Measurements from ENCODE around the gene GBX2. TPM values are rescaled to one million over a fixed set of nuclear protein-coding genes. Genes with fewer than 3 reads are reported as not detected.

GBX2 gene
- total RNA-seq, 1 experiment from 2014 or later, result 5.9 TPM

DNA sequence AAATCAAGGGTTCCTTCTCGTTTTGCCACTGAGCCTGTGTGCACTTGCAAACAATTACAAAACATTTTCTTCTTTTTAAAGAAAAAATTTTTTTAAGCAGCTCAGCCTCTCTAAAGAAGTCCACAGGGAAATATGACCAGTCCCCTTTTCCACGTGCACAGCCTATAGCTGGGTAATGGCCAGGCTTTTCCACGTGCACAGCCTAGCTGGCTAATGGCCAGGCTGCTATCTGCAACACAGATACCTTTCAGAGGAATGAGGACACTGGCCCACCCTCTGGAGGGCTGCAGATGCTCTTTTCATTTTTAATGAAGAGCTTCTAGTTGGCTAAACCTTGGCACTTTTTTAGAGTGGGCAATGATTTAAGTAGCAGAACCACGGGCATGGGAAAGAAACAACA, 49.7 kb upstream of the GBX2 start:
- intact Hi-C loops (cut with micrococcal nuclease), result no loop called here
- H3K27me3 ChIP-seq (ENCODE audit: insufficient read depth, low read length), result no peaks in the 10 kb centered on the region
- RAD21 ChIA-PET (ENCODE audit: low non-redundant PET in 1 of 2, low total read pairs in 2 of 2, uncharacterized antibody in 2 of 2, unreplicated experiment in 2 of 2), result no interaction called here
- no peak overlapping the region for H3K9ac ChIP-seq (ENCODE audit: low read length)
- POLR2A ChIA-PET, result interaction anchor here (0.5 kb wide), 1 partner anchor 1527 kb away, joined by 3 read pairs; no protein-coding TSS in a partner anchor
- no peaks in the 10 kb centered on the region for H3K9me3 ChIP-seq (ENCODE audit: control insufficient read depth in 1 of 2, insufficient read depth in 1 of 2, low read depth in 1 of 2, low read length in 2 of 2)
- no peaks in the 10 kb centered on the region for H3K79me2 ChIP-seq (ENCODE audit: insufficient read depth, low read length)
- no peak overlapping the region for H3K4me3 ChIP-seq (replicated peaks in 1 of 2; ENCODE audit: low read depth in 1 of 2, low read length in 2 of 2)
- no peaks in the 10 kb centered on the region for H4K20me1 ChIP-seq (ENCODE audit: insufficient read depth)
- H3K4me2 ChIP-seq (ENCODE audit: low read length), result no peak overlapping the region
- H2AFZ ChIP-seq (ENCODE audit: low read depth, low read length, poor library complexity, severe bottlenecking), result no peak overlapping the region
- no peak overlapping the region for H3K27ac ChIP-seq (ENCODE audit: low read depth, low read length)
- DNase-seq (ENCODE audit: low read depth, low spot score) (no peak), ATAC-seq (no peak)
- H3K4me1 ChIP-seq (ENCODE audit: control insufficient read depth in 1 of 2, insufficient read depth in 2 of 2, low read length in 2 of 2), result no peaks in the 10 kb centered on the region
- H3K9me2 ChIP-seq (ENCODE audit: insufficient read depth), result no peaks in the 10 kb centered on the region
- H3K36me3 ChIP-seq (ENCODE audit: control insufficient read depth in 1 of 2, insufficient read depth in 2 of 2, low read length in 2 of 2), result peaks cover 0 to 9% of the 10 kb centered on the region in 2 experiments; a peak in 1 of 4 replicates
- no peak for TF ChIP-seq ELF1 (IDR thresholded peaks at IDR 0.05; ENCODE audit: borderline replicate concordance, low read depth)
- TF ChIP-seq, protein P1, sequence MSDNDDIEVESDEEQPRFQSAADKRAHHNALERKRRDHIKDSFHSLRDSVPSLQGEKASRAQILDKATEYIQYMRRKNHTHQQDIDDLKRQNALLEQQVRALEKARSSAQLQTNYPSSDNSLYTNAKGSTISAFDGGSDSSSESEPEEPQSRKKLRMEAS (IDR thresholded peaks at IDR 0.05), result no peak
- TF ChIP-seq EGR1 (IDR thresholded peaks at IDR 0.05; ENCODE audit: low read depth), result no peak
- no peak for TF ChIP-seq ZNF274 (IDR thresholded peaks at IDR 0.05; ENCODE audit: low read depth, low read length)
- TF ChIP-seq FOSL1 (IDR thresholded peaks at IDR 0.05; ENCODE audit: low read depth), result no peak
- no peak for TF ChIP-seq SP1 (IDR thresholded peaks at IDR 0.05; ENCODE audit: low read depth)
- no peak for TF ChIP-seq EZH2phosphoT487 (IDR thresholded peaks at IDR 0.05; ENCODE audit: borderline replicate concordance)
- TF ChIP-seq, protein P2, sequence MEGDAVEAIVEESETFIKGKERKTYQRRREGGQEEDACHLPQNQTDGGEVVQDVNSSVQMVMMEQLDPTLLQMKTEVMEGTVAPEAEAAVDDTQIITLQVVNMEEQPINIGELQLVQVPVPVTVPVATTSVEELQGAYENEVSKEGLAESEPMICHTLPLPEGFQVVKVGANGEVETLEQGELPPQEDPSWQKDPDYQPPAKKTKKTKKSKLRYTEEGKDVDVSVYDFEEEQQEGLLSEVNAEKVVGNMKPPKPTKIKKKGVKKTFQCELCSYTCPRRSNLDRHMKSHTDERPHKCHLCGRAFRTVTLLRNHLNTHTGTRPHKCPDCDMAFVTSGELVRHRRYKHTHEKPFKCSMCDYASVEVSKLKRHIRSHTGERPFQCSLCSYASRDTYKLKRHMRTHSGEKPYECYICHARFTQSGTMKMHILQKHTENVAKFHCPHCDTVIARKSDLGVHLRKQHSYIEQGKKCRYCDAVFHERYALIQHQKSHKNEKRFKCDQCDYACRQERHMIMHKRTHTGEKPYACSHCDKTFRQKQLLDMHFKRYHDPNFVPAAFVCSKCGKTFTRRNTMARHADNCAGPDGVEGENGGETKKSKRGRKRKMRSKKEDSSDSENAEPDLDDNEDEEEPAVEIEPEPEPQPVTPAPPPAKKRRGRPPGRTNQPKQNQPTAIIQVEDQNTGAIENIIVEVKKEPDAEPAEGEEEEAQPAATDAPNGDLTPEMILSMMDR (IDR thresholded peaks at IDR 0.05 in 2 of 3, conservative IDR thresholded peaks at IDR 0.05 in 1 of 3; ENCODE audit: borderline replicate concordance in 1 of 3, insufficient read depth in 1 of 3, low read depth in 2 of 3, low read length in 2 of 3), result no peak
- CTCF ChIA-PET, result interaction anchor here (2.0 kb wide), 1 partner anchor 8 kb away, joined by 9 read pairs; no protein-coding TSS in a partner anchor
- BruUV-seq (replicated peaks), result no TSS peak

DNA sequence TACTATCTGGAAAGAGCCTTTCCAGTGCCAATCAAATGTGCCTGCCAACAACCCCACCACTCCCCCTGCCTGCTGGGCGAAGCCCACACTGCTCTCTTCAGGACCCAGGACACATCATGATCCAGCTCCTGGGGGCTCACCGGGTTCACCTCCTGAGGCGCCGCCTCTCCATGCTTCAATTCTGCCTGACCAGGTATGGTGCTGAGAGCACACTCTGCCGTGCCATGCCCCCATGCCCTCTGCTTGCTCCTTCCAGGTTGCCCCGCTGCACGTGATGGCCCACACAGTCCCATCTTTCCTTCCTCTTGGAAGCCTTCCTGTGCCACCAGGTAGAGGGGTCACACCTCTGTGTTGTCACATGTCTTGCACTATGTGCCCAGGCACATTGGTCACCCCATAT, 48.5 kb upstream of the GBX2 start:
- no peaks in the 10 kb centered on the region for H3K9me2 ChIP-seq (ENCODE audit: insufficient read depth)
- H3K27ac ChIP-seq (ENCODE audit: low read depth, low read length), result no peak overlapping the region
- no peak for TF ChIP-seq POLR2AphosphoS5 (IDR thresholded peaks at IDR 0.05; ENCODE audit: low read depth, low read length)
- no peak for TF ChIP-seq ZNF274 (IDR thresholded peaks at IDR 0.05; ENCODE audit: low read depth, low read length)
- TF ChIP-seq, protein P3, sequence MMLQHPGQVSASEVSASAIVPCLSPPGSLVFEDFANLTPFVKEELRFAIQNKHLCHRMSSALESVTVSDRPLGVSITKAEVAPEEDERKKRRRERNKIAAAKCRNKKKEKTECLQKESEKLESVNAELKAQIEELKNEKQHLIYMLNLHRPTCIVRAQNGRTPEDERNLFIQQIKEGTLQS (IDR thresholded peaks at IDR 0.05), result no peak
- TF ChIP-seq, protein P4, sequence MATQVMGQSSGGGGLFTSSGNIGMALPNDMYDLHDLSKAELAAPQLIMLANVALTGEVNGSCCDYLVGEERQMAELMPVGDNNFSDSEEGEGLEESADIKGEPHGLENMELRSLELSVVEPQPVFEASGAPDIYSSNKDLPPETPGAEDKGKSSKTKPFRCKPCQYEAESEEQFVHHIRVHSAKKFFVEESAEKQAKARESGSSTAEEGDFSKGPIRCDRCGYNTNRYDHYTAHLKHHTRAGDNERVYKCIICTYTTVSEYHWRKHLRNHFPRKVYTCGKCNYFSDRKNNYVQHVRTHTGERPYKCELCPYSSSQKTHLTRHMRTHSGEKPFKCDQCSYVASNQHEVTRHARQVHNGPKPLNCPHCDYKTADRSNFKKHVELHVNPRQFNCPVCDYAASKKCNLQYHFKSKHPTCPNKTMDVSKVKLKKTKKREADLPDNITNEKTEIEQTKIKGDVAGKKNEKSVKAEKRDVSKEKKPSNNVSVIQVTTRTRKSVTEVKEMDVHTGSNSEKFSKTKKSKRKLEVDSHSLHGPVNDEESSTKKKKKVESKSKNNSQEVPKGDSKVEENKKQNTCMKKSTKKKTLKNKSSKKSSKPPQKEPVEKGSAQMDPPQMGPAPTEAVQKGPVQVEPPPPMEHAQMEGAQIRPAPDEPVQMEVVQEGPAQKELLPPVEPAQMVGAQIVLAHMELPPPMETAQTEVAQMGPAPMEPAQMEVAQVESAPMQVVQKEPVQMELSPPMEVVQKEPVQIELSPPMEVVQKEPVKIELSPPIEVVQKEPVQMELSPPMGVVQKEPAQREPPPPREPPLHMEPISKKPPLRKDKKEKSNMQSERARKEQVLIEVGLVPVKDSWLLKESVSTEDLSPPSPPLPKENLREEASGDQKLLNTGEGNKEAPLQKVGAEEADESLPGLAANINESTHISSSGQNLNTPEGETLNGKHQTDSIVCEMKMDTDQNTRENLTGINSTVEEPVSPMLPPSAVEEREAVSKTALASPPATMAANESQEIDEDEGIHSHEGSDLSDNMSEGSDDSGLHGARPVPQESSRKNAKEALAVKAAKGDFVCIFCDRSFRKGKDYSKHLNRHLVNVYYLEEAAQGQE (IDR thresholded peaks at IDR 0.05; ENCODE audit: low read depth), result no peak
- TF ChIP-seq SRF (IDR thresholded peaks at IDR 0.05; ENCODE audit: low read depth), result no peak
- TF ChIP-seq ZFX (IDR thresholded peaks at IDR 0.05), result no peak
- TF ChIP-seq SIN3A (IDR thresholded peaks at IDR 0.05; ENCODE audit: low read depth), result no peak
- TF ChIP-seq, protein P1 (IDR thresholded peaks at IDR 0.05), result no peak
- TF ChIP-seq FOSL1 (IDR thresholded peaks at IDR 0.05; ENCODE audit: low read depth), result no peak
- TF ChIP-seq SP1 (IDR thresholded peaks at IDR 0.05; ENCODE audit: low read depth), result no peak
- TF ChIP-seq EZH2phosphoT487 (IDR thresholded peaks at IDR 0.05; ENCODE audit: borderline replicate concordance), result no peak
- no peak overlapping the region for H3K4me2 ChIP-seq (ENCODE audit: low read length)
- CTCF ChIA-PET, result no interaction called here
- DNase-seq (ENCODE audit: low read depth, low spot score) (no peak), ATAC-seq (no peak)
- H3K9me3 ChIP-seq (ENCODE audit: control insufficient read depth in 1 of 2, insufficient read depth in 1 of 2, low read depth in 1 of 2, low read length in 2 of 2), result no peaks in the 10 kb centered on the region
- RAD21 ChIA-PET (ENCODE audit: low non-redundant PET in 1 of 2, low total read pairs in 2 of 2, uncharacterized antibody in 2 of 2, unreplicated experiment in 2 of 2), result no interaction called here
- no TSS peak for BruUV-seq (replicated peaks)
- POLR2A ChIA-PET, result no interaction called here
- H3K36me3 ChIP-seq (ENCODE audit: control insufficient read depth in 1 of 2, insufficient read depth in 2 of 2, low read length in 2 of 2), result peaks cover 0 to 4% of the 10 kb centered on the region in 2 experiments; a peak in 1 of 4 replicates
- no peaks in the 10 kb centered on the region for H4K20me1 ChIP-seq (ENCODE audit: insufficient read depth)
- intact Hi-C loops (cut with micrococcal nuclease), result no loop called here
- H3K79me2 ChIP-seq (ENCODE audit: insufficient read depth, low read length), result no peaks in the 10 kb centered on the region
- H3K9ac ChIP-seq (ENCODE audit: low read length), result no peak overlapping the region
- no peak overlapping the region for H2AFZ ChIP-seq (ENCODE audit: low read depth, low read length, poor library complexity, severe bottlenecking)
- H3K27me3 ChIP-seq (ENCODE audit: insufficient read depth, low read length), result no peaks in the 10 kb centered on the region
- no peaks in the 10 kb centered on the region for H3K4me1 ChIP-seq (ENCODE audit: control insufficient read depth in 1 of 2, insufficient read depth in 2 of 2, low read length in 2 of 2)
- no peak overlapping the region for H3K4me3 ChIP-seq (replicated peaks in 1 of 2; ENCODE audit: low read depth in 1 of 2, low read length in 2 of 2)
